ENCODE results near the gene CST6. TPM values are rescaled to one million over a fixed set of nuclear protein-coding genes. Genes with fewer than 3 reads are reported as not detected.
A peak's percentile ranks its signal among the peaks of the same experiment; 100 is the strongest.

Gene CST6
- total RNA-seq, 1 donor from 2014 or later = not detected

GRCh38 chr11:65992056-65992455, 19.8 kb upstream of the CST6 start:
- Mint-ChIP-seq H3K36me3 (ENCODE audit: low read depth) (peaks cover 2% of the 10 kb centered on the region), H3K9me3 (no peaks in the 10 kb centered on the region), H3K27ac (ENCODE audit: unreplicated experiment) (no peak overlapping the region), H3K4me1 (peaks cover 6% of the 10 kb centered on the region), H3K27me3 (ENCODE audit: low read depth) (no peaks in the 10 kb centered on the region), H3K4me3 (no peak overlapping the region)
- TF ChIP-seq, protein P1, sequence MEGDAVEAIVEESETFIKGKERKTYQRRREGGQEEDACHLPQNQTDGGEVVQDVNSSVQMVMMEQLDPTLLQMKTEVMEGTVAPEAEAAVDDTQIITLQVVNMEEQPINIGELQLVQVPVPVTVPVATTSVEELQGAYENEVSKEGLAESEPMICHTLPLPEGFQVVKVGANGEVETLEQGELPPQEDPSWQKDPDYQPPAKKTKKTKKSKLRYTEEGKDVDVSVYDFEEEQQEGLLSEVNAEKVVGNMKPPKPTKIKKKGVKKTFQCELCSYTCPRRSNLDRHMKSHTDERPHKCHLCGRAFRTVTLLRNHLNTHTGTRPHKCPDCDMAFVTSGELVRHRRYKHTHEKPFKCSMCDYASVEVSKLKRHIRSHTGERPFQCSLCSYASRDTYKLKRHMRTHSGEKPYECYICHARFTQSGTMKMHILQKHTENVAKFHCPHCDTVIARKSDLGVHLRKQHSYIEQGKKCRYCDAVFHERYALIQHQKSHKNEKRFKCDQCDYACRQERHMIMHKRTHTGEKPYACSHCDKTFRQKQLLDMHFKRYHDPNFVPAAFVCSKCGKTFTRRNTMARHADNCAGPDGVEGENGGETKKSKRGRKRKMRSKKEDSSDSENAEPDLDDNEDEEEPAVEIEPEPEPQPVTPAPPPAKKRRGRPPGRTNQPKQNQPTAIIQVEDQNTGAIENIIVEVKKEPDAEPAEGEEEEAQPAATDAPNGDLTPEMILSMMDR (conservative IDR thresholded peaks at IDR 0.05) = no peak
- DNase-seq (ENCODE audit: low read depth, low spot score) = no peak

- peaks cover 13% of the 10 kb centered on the region for H3K36me3 Mint-ChIP-seq (ENCODE audit: low read depth)
- TF ChIP-seq, protein P1 (conservative IDR thresholded peaks at IDR 0.05) = no peak
- no peak overlapping the region for H3K27ac Mint-ChIP-seq (ENCODE audit: unreplicated experiment)
- no peaks in the 10 kb centered on the region for H3K27me3 Mint-ChIP-seq (ENCODE audit: low read depth)
- no peaks in the 10 kb centered on the region for H3K9me3 Mint-ChIP-seq
- no peak for DNase-seq (ENCODE audit: low read depth, low spot score)
- peak overlapping the region; percentile 81 for H3K4me3 Mint-ChIP-seq
- H3K4me1 Mint-ChIP-seq = peaks cover 13% of the 10 kb centered on the region
These were observed 14.5 kb upstream of the CST6 start for GRCh38 chr11:65997286-65997685.

DNA sequence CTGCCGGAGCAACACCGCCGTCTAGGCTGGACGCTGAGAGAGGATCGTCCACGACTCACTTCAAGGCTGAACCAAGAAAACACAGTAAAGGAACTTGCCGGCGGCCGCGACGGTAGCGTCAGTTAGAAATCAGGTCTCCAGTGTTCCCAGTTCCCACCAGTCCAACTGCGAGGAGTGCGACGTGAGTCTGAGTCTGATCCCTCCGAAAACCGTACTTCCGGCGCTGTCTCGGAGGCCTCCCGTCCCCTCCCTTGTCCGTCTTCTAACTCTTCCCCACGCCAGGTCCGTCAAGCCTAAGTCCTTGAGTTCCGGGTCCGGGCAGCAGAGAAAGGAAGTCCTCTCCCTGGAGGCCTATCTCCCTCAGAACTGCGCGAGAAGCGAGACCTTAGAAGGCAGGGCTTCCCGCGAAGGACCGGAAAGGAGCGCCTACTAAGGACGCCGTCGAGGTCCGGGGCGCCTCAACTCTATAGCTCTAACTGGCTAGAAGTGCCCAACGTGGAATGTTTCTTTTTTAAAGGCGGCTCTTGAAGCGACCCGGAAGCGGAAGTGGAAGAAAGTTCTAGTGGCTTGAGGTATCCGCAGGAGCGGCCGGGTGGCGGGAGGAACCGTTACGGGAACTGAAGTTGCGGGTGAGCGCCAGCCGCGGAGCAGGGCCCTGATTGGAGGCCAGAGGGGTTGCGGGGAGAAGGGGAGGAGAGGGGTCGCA, 9.7 kb upstream of the CST6 start, which contains the start of the genes BANF1 and EIF1AD:
Gene BANF1 (plus strand): TSS at position 562 of the 706 bp plus-strand sequence. CDS start 748 bp downstream, outside the sequence.
Gene EIF1AD (minus strand): TSS at position 216 of the 706 bp plus-strand sequence. CDS start 1,768 bp downstream, outside the sequence.
- Mint-ChIP-seq H3K4me3 (peak within 1 kb of the TSS; percentile 100), H3K27me3 (ENCODE audit: low read depth) (no peaks in the 10 kb centered on the region), H3K4me1 (peaks cover 25% of the 10 kb centered on the region), H3K27ac (ENCODE audit: unreplicated experiment) (peak within 1 kb of the TSS; percentile 100), H3K9me3 (no peaks in the 10 kb centered on the region), H3K36me3 (ENCODE audit: low read depth) (peaks cover 14% of the 10 kb centered on the region)
- peak; percentile 92 for DNase-seq (ENCODE audit: low read depth, low spot score)
- TF ChIP-seq, protein P1 (conservative IDR thresholded peaks at IDR 0.05) = no peak

GRCh38 chr11:66002648-66003225, 9.1 kb upstream of the CST6 start:
- TF ChIP-seq, protein P1 (conservative IDR thresholded peaks at IDR 0.05) = no peak
- Mint-ChIP-seq H3K4me1 (peaks cover 25% of the 10 kb centered on the region), H3K27me3 (ENCODE audit: low read depth) (no peaks in the 10 kb centered on the region), H3K4me3 (peak overlapping the region; percentile 100), H3K36me3 (ENCODE audit: low read depth) (peaks cover 10% of the 10 kb centered on the region), H3K27ac (ENCODE audit: unreplicated experiment) (no peak overlapping the region), H3K9me3 (no peaks in the 10 kb centered on the region)
- no peak for DNase-seq (ENCODE audit: low read depth, low spot score)

GRCh38 chr11:66003291-66003690, 8.5 kb upstream of the CST6 start:
- H3K27ac Mint-ChIP-seq (ENCODE audit: unreplicated experiment) = peak overlapping the region; percentile 83
- TF ChIP-seq, protein P1 (conservative IDR thresholded peaks at IDR 0.05) = no peak
- peak overlapping the region; percentile 89 for H3K4me3 Mint-ChIP-seq
- H3K27me3 Mint-ChIP-seq (ENCODE audit: low read depth) = no peaks in the 10 kb centered on the region
- no peak for DNase-seq (ENCODE audit: low read depth, low spot score)
- no peaks in the 10 kb centered on the region for H3K9me3 Mint-ChIP-seq
- peaks cover 25% of the 10 kb centered on the region for H3K4me1 Mint-ChIP-seq
- H3K36me3 Mint-ChIP-seq (ENCODE audit: low read depth) = peaks cover 9% of the 10 kb centered on the region
